ENCODE measurements around the gene ACSS1.

DNA sequence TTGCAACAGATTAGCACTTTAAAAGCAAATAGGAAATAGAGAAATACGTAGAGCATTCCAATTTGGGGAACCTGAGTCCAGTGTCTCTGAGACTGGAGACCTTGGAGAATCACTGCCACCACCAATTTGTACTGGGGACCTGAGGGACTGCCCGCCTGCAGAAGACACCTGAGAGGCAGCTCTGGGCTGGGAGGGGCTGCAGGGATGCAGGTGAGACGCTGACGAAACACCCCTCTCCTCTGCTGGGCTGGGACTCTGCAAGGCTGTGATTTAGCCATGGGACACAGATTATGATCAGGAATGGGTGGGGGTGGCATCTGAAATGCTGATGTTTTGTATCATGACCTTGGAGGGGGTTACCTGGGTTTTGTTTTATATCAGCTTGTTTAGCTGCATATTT is 58.4 kb downstream of the ACSS1 start:
- TF ChIP-seq, protein P1, sequence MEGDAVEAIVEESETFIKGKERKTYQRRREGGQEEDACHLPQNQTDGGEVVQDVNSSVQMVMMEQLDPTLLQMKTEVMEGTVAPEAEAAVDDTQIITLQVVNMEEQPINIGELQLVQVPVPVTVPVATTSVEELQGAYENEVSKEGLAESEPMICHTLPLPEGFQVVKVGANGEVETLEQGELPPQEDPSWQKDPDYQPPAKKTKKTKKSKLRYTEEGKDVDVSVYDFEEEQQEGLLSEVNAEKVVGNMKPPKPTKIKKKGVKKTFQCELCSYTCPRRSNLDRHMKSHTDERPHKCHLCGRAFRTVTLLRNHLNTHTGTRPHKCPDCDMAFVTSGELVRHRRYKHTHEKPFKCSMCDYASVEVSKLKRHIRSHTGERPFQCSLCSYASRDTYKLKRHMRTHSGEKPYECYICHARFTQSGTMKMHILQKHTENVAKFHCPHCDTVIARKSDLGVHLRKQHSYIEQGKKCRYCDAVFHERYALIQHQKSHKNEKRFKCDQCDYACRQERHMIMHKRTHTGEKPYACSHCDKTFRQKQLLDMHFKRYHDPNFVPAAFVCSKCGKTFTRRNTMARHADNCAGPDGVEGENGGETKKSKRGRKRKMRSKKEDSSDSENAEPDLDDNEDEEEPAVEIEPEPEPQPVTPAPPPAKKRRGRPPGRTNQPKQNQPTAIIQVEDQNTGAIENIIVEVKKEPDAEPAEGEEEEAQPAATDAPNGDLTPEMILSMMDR (IDR thresholded peaks at IDR 0.05) = no peak
- TF ChIP-seq POLR2A (IDR thresholded peaks at IDR 0.05) = no peak
